PFSK-1 (cell line): Measurements from ENCODE around the gene EIF2B4.

Source experiments
- FOXP2 ChIP-seq: optimal IDR thresholded peaks from 2 replicates; pipeline ENCODE3; 2011; ENCODE audit warnings: borderline replicate concordance, control low read depth, inconsistent platforms; ENCODE audit not compliant: insufficient read depth; ENCODE audit errors: extremely low read length, extremely low read depth
- POLR2AphosphoS5 ChIP-seq: IDR thresholded peaks from 2 replicates; pipeline ENCODE4 v1.6.1; 2012; ENCODE audit warnings: low read depth, mild to moderate bottlenecking, control low read depth, low read length, moderate library complexity
- SIN3A ChIP-seq: IDR thresholded peaks from 2 replicates; pipeline ENCODE4 v1.6.1; 2012; ENCODE audit warnings: mild to moderate bottlenecking, low read length, moderate library complexity, borderline replicate concordance; ENCODE audit not compliant: insufficient read depth
- TAF1 ChIP-seq: IDR thresholded peaks from 2 replicates; pipeline ENCODE4 v1.6.1; 2012; ENCODE audit warnings: low read length, control low read depth, borderline replicate concordance; ENCODE audit not compliant: insufficient read depth
- TF ChIP-seq, protein P1 (sequence below), 2 experiments: IDR thresholded peaks; 2 replicates each; pipeline versions ENCODE4 v1.6.1 to v1.8.0; 2011 to 2012; ENCODE audit warnings: low read depth in 2 of 2, low read length in 2 of 2, control low read depth in 1 of 2, inconsistent platforms in 1 of 2, mild to moderate bottlenecking in 1 of 2, moderate library complexity in 1 of 2; ENCODE audit not compliant: insufficient read depth in 1 of 2

The EIF2B4 gene

DNA sequence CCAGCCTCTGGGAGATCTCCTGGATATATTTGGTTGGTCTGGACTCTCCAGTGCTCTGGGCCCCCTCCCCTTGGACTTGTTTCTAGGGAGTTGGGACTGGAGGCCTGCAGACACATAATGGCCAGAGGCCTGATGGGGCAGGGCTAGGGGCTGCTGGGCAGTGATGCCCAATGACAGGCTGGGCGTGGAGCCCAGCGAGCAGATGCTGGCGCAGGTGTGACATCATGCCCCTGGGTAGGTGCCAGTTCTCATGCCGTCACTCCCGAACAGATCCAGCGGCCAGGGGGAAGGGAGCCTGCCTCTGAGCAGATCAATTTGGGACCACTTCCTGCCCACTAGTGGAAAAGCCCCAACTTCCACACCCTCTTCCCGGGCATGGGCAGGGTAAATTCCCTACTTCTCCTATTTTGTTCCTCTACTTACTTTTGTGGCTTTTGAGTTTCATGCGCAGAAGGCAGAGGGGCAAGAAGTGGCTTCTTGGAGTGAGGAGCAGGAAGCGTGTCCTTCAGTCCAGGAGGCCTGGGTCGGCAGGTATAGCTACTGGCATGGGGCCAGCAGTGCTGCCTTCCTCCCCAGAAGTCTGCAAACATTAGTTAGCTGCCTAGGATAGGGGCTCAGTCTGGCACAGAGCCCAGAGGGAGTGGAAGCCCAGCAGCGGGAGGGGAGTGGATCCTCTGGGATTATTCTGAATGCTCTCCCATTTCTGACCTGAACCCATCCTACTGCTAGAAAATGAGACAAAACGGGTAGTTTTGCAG is 53.3 kb downstream of the EIF2B4 start:
- TF ChIP-seq TAF1 (no peak), FOXP2 (no peak), POLR2AphosphoS5 (no peak), SIN3A (no peak)
- TF ChIP-seq, protein P1, sequence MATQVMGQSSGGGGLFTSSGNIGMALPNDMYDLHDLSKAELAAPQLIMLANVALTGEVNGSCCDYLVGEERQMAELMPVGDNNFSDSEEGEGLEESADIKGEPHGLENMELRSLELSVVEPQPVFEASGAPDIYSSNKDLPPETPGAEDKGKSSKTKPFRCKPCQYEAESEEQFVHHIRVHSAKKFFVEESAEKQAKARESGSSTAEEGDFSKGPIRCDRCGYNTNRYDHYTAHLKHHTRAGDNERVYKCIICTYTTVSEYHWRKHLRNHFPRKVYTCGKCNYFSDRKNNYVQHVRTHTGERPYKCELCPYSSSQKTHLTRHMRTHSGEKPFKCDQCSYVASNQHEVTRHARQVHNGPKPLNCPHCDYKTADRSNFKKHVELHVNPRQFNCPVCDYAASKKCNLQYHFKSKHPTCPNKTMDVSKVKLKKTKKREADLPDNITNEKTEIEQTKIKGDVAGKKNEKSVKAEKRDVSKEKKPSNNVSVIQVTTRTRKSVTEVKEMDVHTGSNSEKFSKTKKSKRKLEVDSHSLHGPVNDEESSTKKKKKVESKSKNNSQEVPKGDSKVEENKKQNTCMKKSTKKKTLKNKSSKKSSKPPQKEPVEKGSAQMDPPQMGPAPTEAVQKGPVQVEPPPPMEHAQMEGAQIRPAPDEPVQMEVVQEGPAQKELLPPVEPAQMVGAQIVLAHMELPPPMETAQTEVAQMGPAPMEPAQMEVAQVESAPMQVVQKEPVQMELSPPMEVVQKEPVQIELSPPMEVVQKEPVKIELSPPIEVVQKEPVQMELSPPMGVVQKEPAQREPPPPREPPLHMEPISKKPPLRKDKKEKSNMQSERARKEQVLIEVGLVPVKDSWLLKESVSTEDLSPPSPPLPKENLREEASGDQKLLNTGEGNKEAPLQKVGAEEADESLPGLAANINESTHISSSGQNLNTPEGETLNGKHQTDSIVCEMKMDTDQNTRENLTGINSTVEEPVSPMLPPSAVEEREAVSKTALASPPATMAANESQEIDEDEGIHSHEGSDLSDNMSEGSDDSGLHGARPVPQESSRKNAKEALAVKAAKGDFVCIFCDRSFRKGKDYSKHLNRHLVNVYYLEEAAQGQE (IDR thresholded peaks at IDR 0.05; ENCODE audit: insufficient read depth in 1 of 2, low read depth in 2 of 2, low read length in 2 of 2), result no peak

GRCh38 chr2:27315122-27315521 is 55.0 kb downstream of the EIF2B4 start:
- no peak for TF ChIP-seq FOXP2
- no peak for TF ChIP-seq TAF1
- TF ChIP-seq, protein P1 (IDR thresholded peaks at IDR 0.05; ENCODE audit: insufficient read depth in 1 of 2, low read depth in 2 of 2, low read length in 2 of 2), result no peak
- no peak for TF ChIP-seq SIN3A
- TF ChIP-seq POLR2AphosphoS5, result no peak

GRCh38 chr2:27314709-27315108 is 55.4 kb downstream of the EIF2B4 start:
- TF ChIP-seq TAF1, result no peak
- TF ChIP-seq POLR2AphosphoS5, result no peak
- TF ChIP-seq, protein P1 (IDR thresholded peaks at IDR 0.05; ENCODE audit: insufficient read depth in 1 of 2, low read depth in 2 of 2, low read length in 2 of 2), result no peak
- TF ChIP-seq SIN3A, result no peak
- no peak for TF ChIP-seq FOXP2
